ENCODE measurements around the gene SOST.

DNA sequence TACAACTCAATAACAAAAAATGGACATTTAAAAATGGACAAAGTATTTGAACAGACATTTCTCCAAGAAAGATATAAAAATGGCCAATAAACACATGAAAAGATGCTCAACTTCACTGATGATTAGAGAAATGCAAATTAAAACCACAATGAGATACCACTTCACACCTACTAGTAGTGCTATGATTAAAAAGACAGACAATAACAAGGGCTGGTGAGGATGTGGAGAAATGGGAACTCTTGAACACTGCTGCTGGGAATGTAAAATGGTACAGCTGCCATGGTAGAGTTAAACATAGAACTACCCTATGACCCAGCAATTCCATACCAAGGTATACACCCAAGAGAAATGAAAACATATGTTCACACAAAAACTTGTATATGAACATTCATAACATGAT is 46.5 kb upstream of the SOST start:
- TF ChIP-seq RARB (CRISPR knock-in tag; IDR thresholded peaks at IDR 0.05): no peak
- TF ChIP-seq ZNF8 (CRISPR knock-in tag; IDR thresholded peaks at IDR 0.05): no peak
- no peak for TF ChIP-seq ZNF70 (CRISPR knock-in tag; IDR thresholded peaks at IDR 0.05)
- TF ChIP-seq ZC3H10 (CRISPR knock-in tag; IDR thresholded peaks at IDR 0.05): no peak
- TF ChIP-seq SNAI2 (CRISPR knock-in tag; IDR thresholded peaks at IDR 0.05): no peak
- TF ChIP-seq ZFP30 (CRISPR knock-in tag; IDR thresholded peaks at IDR 0.05): no peak
- TF ChIP-seq, protein P1, sequence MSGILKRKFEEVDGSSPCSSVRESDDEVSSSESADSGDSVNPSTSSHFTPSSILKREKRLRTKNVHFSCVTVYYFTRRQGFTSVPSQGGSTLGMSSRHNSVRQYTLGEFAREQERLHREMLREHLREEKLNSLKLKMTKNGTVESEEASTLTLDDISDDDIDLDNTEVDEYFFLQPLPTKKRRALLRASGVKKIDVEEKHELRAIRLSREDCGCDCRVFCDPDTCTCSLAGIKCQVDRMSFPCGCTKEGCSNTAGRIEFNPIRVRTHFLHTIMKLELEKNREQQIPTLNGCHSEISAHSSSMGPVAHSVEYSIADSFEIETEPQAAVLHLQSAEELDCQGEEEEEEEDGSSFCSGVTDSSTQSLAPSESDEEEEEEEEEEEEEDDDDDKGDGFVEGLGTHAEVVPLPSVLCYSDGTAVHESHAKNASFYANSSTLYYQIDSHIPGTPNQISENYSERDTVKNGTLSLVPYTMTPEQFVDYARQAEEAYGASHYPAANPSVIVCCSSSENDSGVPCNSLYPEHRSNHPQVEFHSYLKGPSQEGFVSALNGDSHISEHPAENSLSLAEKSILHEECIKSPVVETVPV (CRISPR knock-in tag; IDR thresholded peaks at IDR 0.05): no peak
- TF ChIP-seq, protein P2, sequence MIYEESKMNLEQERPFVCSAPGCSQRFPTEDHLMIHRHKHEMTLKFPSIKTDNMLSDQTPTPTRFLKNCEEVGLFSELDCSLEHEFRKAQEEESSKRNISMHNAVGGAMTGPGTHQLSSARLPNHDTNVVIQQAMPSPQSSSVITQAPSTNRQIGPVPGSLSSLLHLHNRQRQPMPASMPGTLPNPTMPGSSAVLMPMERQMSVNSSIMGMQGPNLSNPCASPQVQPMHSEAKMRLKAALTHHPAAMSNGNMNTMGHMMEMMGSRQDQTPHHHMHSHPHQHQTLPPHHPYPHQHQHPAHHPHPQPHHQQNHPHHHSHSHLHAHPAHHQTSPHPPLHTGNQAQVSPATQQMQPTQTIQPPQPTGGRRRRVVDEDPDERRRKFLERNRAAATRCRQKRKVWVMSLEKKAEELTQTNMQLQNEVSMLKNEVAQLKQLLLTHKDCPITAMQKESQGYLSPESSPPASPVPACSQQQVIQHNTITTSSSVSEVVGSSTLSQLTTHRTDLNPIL (CRISPR knock-in tag; IDR thresholded peaks at IDR 0.05; ENCODE audit: low read depth): no peak
